ENCODE results near the gene LIAS. TPM values are rescaled to one million over a fixed set of nuclear protein-coding genes. Genes with fewer than 3 reads are reported as not detected.

The LIAS gene
- total RNA-seq, 2 donors from 2014 or later = 19.0 to 33.1 TPM

DNA sequence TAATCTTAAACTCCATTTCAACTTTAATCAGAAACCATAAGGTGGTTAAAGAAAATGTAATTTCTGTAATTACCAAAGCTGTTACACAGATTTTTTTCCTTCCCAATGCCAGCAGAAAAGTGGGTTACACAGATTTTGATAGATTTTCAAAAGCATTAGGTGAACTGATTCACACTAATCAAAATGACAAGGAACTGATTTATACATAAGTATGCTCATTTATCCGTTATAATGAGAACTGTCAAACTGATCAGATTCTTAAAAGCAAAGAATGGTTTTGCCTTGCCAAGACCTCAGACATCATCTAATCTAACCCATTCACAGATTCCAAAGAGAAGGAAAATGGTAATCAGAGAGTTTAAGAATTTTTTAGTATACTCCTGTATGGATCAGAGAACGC is 63.2 kb downstream of the LIAS start:
- Mint-ChIP-seq H3K27ac (no peak overlapping the region), H3K36me3 (no peaks in the 10 kb centered on the region), H3K4me1 (ENCODE audit: low read depth in 2 of 2) (peaks cover 10 to 13% of the 10 kb centered on the region in 2 donors), H3K27me3 (no peaks in the 10 kb centered on the region), H3K4me3 (no peak overlapping the region), H3K9me3 (no peaks in the 10 kb centered on the region)
- ATAC-seq = no peak
- DNase-seq (ENCODE audit: low spot score) = no peak

DNA sequence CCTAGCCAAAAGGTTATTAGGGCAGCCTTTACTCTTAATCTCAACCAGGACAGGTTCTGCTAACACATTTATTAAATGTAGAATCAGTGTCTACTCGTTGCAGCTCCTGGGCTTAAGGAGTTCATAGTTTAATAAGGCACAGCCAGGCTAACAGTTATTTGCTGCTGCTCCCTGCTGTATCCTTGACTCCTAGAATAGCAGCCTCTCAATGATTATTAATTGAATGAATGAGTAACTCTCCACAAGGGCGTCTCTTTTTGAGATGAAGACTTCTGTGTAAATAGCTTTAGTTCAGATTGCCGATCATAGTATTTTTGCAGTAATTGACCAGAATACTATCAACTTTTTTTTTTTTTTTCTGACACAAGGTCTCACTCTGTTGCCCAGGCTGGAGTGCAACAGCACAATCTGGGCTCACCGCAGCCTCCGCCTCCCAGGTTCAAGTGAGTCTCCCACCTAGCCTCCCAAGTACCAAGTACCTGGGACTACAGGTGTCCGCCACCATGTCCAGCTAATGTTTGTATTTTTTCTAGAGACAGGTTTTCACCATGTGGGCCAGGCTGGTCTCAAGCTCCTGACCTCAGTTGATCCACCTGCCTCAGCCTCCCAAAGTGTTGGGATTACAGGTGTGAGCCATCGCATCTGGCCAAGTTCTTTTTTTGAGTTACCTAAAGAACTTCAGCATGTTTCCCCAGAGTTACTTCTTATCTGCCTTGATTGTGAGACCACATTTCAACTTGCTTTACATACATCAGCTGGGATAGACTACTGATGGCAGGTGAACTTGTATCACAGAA is 65.5 kb downstream of the LIAS start:
- H3K36me3 Mint-ChIP-seq = no peaks in the 10 kb centered on the region
- H3K4me3 Mint-ChIP-seq = no peak overlapping the region
- DNase-seq (ENCODE audit: low spot score) (no peak), ATAC-seq (no peak)
- H3K27ac Mint-ChIP-seq = no peak overlapping the region
- H3K27me3 Mint-ChIP-seq = no peaks in the 10 kb centered on the region
- H3K4me1 Mint-ChIP-seq (ENCODE audit: low read depth in 2 of 2) = peaks cover 14 to 18% of the 10 kb centered on the region in 2 donors
- no peaks in the 10 kb centered on the region for H3K9me3 Mint-ChIP-seq

DNA sequence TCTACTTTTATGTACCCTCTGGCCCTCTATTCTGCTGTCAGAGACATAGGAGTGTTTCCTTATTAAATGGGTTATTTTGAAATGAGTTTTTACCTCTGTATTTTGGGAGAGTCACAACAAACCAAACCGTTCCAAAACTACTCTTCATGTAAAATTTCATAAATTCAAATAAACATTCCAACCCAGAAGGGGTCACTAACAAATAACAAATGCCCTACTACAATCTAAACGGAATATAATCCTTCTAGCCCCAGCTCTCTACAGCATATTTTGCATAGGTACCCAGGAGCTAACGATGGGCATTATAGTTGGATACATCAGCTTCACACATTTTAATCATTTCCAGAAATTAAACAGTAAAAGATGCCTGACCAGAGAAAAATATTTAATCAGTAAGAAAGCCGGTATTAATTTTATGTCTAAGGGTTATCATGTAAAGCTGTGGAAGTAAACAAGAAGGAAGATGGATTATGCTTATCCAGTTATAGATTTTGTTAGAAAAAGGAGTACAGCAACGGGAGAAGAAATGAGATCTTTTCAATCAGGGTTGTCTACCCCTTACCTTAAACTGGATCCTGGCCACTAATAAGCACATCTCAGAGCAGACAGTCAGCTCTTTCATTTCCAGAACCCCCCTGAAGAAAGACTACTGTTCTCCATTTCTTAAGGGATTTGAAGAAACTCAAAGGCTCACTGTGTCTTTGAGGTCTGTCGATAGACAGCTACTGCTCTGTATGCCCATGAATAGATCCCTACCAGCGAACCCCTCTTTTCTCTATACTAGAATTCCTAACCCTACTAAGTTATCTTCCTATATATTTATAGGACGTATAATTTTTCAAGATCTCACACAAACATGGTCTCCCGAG is 67.2 kb downstream of the LIAS start:
- no peaks in the 10 kb centered on the region for H3K9me3 Mint-ChIP-seq
- DNase-seq (ENCODE audit: low spot score) = no peak
- no peaks in the 10 kb centered on the region for H3K27me3 Mint-ChIP-seq
- peak overlapping the region; percentile 97 for H3K4me3 Mint-ChIP-seq
- peaks cover 14 to 18% of the 10 kb centered on the region in 2 donors for H3K4me1 Mint-ChIP-seq (ENCODE audit: low read depth in 2 of 2)
- no peak for ATAC-seq
- H3K36me3 Mint-ChIP-seq = peaks cover 7% of the 10 kb centered on the region
- peak overlapping the region; percentile 77 to 96 for H3K27ac Mint-ChIP-seq

DNA sequence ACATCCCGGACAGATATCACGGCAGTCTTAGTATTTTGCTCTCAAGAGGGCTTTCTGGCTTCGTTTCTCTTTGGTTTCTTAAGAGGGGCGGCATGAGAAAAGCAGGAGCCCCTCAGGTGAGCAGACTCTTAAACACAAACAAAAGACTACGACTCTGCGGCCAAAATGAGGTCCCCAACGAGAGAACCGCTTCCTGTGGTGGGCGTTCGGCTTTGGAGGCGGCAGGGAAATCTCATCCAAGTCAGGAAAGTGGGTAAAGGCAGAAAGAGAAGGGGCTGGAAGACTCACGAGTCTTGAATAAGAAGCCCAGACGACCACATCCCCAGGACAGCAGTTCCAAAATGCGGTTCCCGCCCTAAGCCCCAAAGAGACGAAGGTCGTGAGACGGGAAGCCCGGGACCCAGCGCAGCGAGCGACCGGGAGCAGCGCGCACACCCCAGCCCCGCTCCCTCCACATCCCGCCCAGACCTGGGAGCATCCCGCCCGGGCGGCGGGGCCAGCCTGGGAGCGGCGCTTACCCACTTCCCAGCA is 68.0 kb downstream of the LIAS start:
- Mint-ChIP-seq H3K27ac (peak overlapping the region; percentile 77 to 96), H3K9me3 (no peaks in the 10 kb centered on the region), H3K4me3 (peak overlapping the region; percentile 97), H3K4me1 (ENCODE audit: low read depth in 2 of 2) (peaks cover 14 to 18% of the 10 kb centered on the region in 2 donors), H3K27me3 (no peaks in the 10 kb centered on the region), H3K36me3 (peaks cover 13% of the 10 kb centered on the region)
- DNase-seq (ENCODE audit: low spot score) (no peak), ATAC-seq (peak in 1 of 2 donors; percentile 34)

DNA sequence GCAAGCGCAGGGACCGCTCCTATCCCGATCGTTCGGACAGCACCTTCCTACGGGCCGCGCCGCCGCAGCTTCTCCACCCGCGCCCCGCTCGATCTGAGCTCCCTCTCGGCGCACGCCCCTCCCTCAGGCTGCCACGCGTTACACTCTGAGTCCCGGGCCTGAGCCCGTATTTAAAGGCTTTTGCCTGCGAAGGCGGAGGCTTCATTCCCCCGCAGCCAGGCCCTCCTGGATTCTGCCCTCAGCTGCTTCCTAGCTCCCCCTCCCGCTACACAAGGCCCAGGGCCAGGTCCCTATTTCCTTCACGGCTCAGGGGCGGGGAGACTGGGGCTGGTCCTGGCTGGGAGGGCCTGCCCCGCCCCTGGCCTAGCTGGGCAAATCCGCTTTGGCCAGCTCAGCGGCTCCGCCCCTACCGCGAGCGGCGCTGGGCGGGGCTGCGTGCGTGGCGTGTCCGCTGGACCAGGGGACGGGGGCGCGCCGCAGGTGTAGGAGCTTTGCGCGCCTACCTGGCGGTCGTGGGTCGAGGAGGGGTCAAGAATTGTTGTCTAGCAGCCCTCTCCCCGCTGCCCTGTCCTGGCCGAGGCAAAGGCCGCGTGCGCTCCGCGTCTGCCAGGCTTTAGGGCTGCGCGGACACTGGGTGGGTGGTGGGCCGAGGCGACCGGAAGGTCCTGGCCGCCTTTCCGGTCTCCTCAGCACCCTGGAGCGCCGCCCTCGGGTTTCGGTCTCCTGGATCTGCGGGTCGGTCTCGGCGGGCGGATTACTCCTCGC is 68.6 kb downstream of the LIAS start, which contains the start of gene UGDH:
Gene UGDH, minus strand, starts transcription at position 144 of the 765 bp plus-strand sequence. CDS start 5,927 bp downstream, outside the sequence.
- ATAC-seq (peak; percentile 99), DNase-seq (ENCODE audit: low spot score) (peak; percentile 95)
- Mint-ChIP-seq H3K4me1 (ENCODE audit: low read depth in 2 of 2) (peaks cover 16 to 18% of the 10 kb centered on the region in 2 donors), H3K9me3 (no peaks in the 10 kb centered on the region), H3K36me3 (peaks cover 18% of the 10 kb centered on the region), H3K4me3 (peak within 1 kb of the TSS; percentile 97), H3K27me3 (no peaks in the 10 kb centered on the region), H3K27ac (peak within 1 kb of the TSS; percentile 77 to 96)

DNA sequence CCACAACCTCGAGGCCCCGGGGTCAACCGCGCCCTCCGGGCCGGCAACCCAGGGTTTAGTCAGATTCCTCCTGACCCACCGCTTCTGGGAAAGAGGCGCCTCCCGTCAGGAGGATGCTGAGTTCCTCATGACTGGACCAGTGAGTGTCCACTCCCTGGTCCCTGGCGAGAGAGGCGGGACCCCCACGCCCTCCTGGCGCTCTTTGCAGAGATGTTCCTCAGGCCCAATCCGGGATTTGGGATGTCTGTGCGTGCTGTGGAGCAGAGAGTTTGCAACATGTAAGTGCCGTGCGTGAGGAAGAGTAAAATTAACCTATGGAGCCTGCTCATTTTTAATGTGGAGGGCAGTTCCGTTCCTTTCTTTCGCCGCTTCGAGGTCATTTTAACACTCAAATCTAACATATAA is 69.2 kb downstream of the LIAS start:
- ATAC-seq (no peak), DNase-seq (ENCODE audit: low spot score) (no peak)
- peaks cover 21% of the 10 kb centered on the region for H3K36me3 Mint-ChIP-seq
- H3K27me3 Mint-ChIP-seq = no peaks in the 10 kb centered on the region
- H3K4me1 Mint-ChIP-seq (ENCODE audit: low read depth in 2 of 2) = peaks cover 16 to 18% of the 10 kb centered on the region in 2 donors
- H3K4me3 Mint-ChIP-seq = peak overlapping the region; percentile 97
- H3K27ac Mint-ChIP-seq = peak overlapping the region; percentile 75 to 96
- no peaks in the 10 kb centered on the region for H3K9me3 Mint-ChIP-seq

Other genes starting within 250 kb of the LIAS start
- gene RFC1, start 92.7 kb upstream of the LIAS start, total RNA-seq = 100 to 1,000 TPM in 1 of 2 donors, 10 to 100 TPM in 1; 74.9 to 102 TPM
- gene KLB, start 52.1 kb upstream of the LIAS start, total RNA-seq = under 1 TPM in 1 of 2 donors, not detected in 1; 0.05 TPM
- gene RPL9, start 134 bp upstream of the LIAS start, total RNA-seq = 1,000 to 10,000 TPM in 1 of 2 donors, 100 to 1,000 TPM in 1; 980 to 1,126 TPM
- gene UGDH, start 68.4 kb downstream of the LIAS start, total RNA-seq = 10 to 100 TPM; 21.8 to 39.5 TPM
- 1 to 10 TPM; 2.5 to 7.8 TPM for gene SMIM14, start 179.8 kb downstream of the LIAS start, total RNA-seq
- gene UBE2K, start 239.1 kb downstream of the LIAS start, total RNA-seq = 10 to 100 TPM; 62.8 to 89.7 TPM